ENCODE data around the gene LTBP1. TPM values are rescaled to one million over a fixed set of nuclear protein-coding genes. Genes with fewer than 3 reads are reported as not detected.
"Not testable (repeated sequence)": the region's sequence is repeated elsewhere in the genome, so short reads cannot be mapped to it uniquely, and the experiment has no call there.

The LTBP1 gene
- total RNA-seq, 1 experiment from 2014 or later = 2.2 TPM

GRCh38 chr2:32963941-32964340, 17.2 kb downstream of the LTBP1 start:
- ChIA-PET CTCF (no interaction called here), POLR2A (ENCODE audit: low non-redundant PET) (no interaction called here)
- BruUV-seq (replicated peaks) = no TSS peak
- Histone ChIP-seq H3K4me1 (ENCODE audit: insufficient read depth, low read length, poor library complexity, severe bottlenecking) (no peaks in the 10 kb centered on the region), H3K9me3 (ENCODE audit: low read depth, low read length, poor library complexity, severe bottlenecking) (no peaks in the 10 kb centered on the region), H3K27ac (ENCODE audit: low read depth, low read length, poor library complexity, severe bottlenecking) (no peak overlapping the region), H3K4me3 (ENCODE audit: low read depth, low read length, poor library complexity, severe bottlenecking) (no peak overlapping the region), H3K36me3 (ENCODE audit: insufficient read depth, low read length, poor library complexity, severe bottlenecking) (no peaks in the 10 kb centered on the region), H3K27me3 (replicated peaks; ENCODE audit: insufficient read depth, low read depth, low read length, poor library complexity) (peaks cover 7% of the 10 kb centered on the region)
- no peak for DNase-seq (ENCODE audit: low spot score)
- TF ChIP-seq CTCF (conservative IDR thresholded peaks at IDR 0.05; ENCODE audit: low read depth, low read length) = no peak
- no peak for TF ChIP-seq EZH2 (IDR thresholded peaks at IDR 0.05; ENCODE audit: borderline replicate concordance, low read depth, low read length, poor library complexity, severe bottlenecking)
- intact Hi-C loops (cut with micrococcal nuclease; ENCODE audit: unreplicated experiment) = no loop called here

- Histone ChIP-seq H3K27ac (ENCODE audit: low read depth, low read length, poor library complexity, severe bottlenecking) (no peak overlapping the region), H3K36me3 (ENCODE audit: insufficient read depth, low read length, poor library complexity, severe bottlenecking) (no peaks in the 10 kb centered on the region), H3K4me3 (ENCODE audit: low read depth, low read length, poor library complexity, severe bottlenecking) (no peak overlapping the region), H3K9me3 (ENCODE audit: low read depth, low read length, poor library complexity, severe bottlenecking) (no peaks in the 10 kb centered on the region), H3K27me3 (replicated peaks; ENCODE audit: insufficient read depth, low read depth, low read length, poor library complexity) (peaks cover 7% of the 10 kb centered on the region), H3K4me1 (ENCODE audit: insufficient read depth, low read length, poor library complexity, severe bottlenecking) (no peaks in the 10 kb centered on the region)
- intact Hi-C loops (cut with micrococcal nuclease; ENCODE audit: unreplicated experiment) = no loop called here
- no TSS peak for BruUV-seq (replicated peaks)
- TF ChIP-seq CTCF (conservative IDR thresholded peaks at IDR 0.05; ENCODE audit: low read depth, low read length) (no peak), EZH2 (IDR thresholded peaks at IDR 0.05; ENCODE audit: borderline replicate concordance, low read depth, low read length, poor library complexity, severe bottlenecking) (no peak)
- no peak for DNase-seq (ENCODE audit: low spot score)
- ChIA-PET CTCF (interaction anchor here (0.6 kb wide), 2 partner anchors 68 to 456 kb away, joined by 4 to 7 read pairs; no protein-coding TSS in a partner anchor), POLR2A (ENCODE audit: low non-redundant PET) (no interaction called here)
These were observed 18.9 kb downstream of the LTBP1 start for GRCh38 chr2:32965523-32966171.

GRCh38 chr2:32969444-32970162, 22.9 kb downstream of the LTBP1 start:
- no peaks in the 10 kb centered on the region for H3K4me1 ChIP-seq (ENCODE audit: insufficient read depth, low read length, poor library complexity, severe bottlenecking)
- TF ChIP-seq EZH2 (IDR thresholded peaks at IDR 0.05; ENCODE audit: borderline replicate concordance, low read depth, low read length, poor library complexity, severe bottlenecking) (no peak), CTCF (conservative IDR thresholded peaks at IDR 0.05; ENCODE audit: low read depth, low read length) (no peak)
- no peak overlapping the region for H3K27ac ChIP-seq (ENCODE audit: low read depth, low read length, poor library complexity, severe bottlenecking)
- no peak overlapping the region for H3K4me3 ChIP-seq (ENCODE audit: low read depth, low read length, poor library complexity, severe bottlenecking)
- H3K27me3 ChIP-seq (replicated peaks; ENCODE audit: insufficient read depth, low read depth, low read length, poor library complexity) = peaks cover 7% of the 10 kb centered on the region
- CTCF ChIA-PET = interaction anchor here (0.6 kb wide), 1 partner anchor 426 kb away, joined by 4 read pairs; no protein-coding TSS in a partner anchor
- intact Hi-C loops (cut with micrococcal nuclease; ENCODE audit: unreplicated experiment) = no loop called here
- H3K9me3 ChIP-seq (ENCODE audit: low read depth, low read length, poor library complexity, severe bottlenecking) = no peaks in the 10 kb centered on the region
- no TSS peak for BruUV-seq (replicated peaks)
- POLR2A ChIA-PET (ENCODE audit: low non-redundant PET) = no interaction called here
- no peaks in the 10 kb centered on the region for H3K36me3 ChIP-seq (ENCODE audit: insufficient read depth, low read length, poor library complexity, severe bottlenecking)
- no peak for DNase-seq (ENCODE audit: low spot score)

- H3K4me1 ChIP-seq (ENCODE audit: insufficient read depth, low read length, poor library complexity, severe bottlenecking); H3K27ac ChIP-seq (ENCODE audit: low read depth, low read length, poor library complexity, severe bottlenecking); H3K27me3 ChIP-seq (replicated peaks; ENCODE audit: insufficient read depth, low read depth, low read length, poor library complexity); BruUV-seq (replicated peaks); POLR2A ChIA-PET (ENCODE audit: low non-redundant PET); H3K4me3 ChIP-seq (ENCODE audit: low read depth, low read length, poor library complexity, severe bottlenecking); intact Hi-C loops (cut with micrococcal nuclease; ENCODE audit: unreplicated experiment); DNase-seq (ENCODE audit: low spot score); H3K9me3 ChIP-seq (ENCODE audit: low read depth, low read length, poor library complexity, severe bottlenecking); H3K36me3 ChIP-seq (ENCODE audit: insufficient read depth, low read length, poor library complexity, severe bottlenecking); CTCF ChIA-PET: not testable (repeated sequence)
These were observed 27.0 kb downstream of the LTBP1 start for GRCh38 chr2:32973772-32974171.
